NCI-H2196 (cell line): ENCODE results near the gene GGT7.

Experiments used
- DNase-seq: peaks from one replicate; lab custom pipeline; 2025; ENCODE audit not compliant: unreplicated experiment; lab: John Stamatoyannopoulos, UW

GGT7 gene

DNA sequence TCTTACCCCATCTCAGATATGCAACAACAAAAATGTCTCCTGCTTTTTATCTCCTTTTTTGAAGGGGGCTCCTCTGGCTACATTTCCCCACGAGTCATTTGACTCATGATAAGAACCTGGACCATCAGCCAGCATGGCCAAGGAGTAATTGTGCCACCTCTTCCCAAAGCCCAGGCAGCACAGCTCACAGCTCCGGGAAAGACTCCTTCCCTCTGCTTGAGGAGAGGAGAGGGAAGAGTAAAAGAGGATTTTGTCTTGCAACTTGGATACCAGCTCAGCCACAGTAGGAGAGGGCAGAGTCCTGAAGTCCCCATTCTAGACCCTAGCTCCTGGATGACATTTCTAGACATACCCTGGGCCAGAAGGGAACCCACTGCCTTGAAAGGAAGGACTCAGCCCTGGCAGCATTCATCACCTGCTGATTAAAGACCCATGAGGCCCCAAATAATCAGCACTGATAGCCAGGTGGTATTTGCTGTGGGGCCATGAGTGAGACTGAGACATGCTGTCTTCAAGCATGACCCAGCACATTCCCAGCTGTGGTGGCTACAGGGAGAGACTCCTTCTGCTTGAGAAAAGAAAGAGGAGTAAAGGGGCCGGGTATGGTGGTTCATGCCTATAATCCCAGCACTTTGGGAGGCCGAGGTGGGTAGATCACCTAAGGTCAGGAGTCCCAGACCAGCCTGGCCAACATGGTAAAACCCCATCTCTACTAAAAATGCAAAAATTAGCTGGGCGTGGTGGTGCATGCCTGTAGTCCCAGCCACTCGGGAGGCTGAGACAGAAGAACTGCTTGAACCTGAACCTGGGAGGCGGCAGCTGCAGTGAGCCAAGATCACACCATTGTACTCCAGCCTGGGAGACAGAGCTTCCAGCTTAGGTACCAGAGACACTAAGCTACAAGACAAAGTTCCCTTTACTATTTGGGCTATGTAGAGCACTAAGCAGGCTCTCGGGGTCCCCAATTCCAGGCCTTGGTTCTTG is 75.4 kb downstream of the GGT7 start:
- DNase-seq: no peak
